ENCODE measurements around the gene SCN4B. TPM values are rescaled to one million over a fixed set of nuclear protein-coding genes. Genes with fewer than 3 reads are reported as not detected.

The SCN4B gene
- total and polyA plus RNA-seq, 2 donors (not counting 3 experiments of a cell fraction or from before 2014, with no cell fraction given), result 0.06 to 0.13 TPM

- Histone ChIP-seq H4K20me1 (replicated peaks; ENCODE audit: control insufficient read depth, extremely low read depth, insufficient read depth, low read length) (no peaks in the 10 kb centered on the region), H2AFZ (ENCODE audit: low read depth, low read length) (no peak overlapping the region), H3K27ac (ENCODE audit: insufficient read depth, low read depth, low read length) (no peak overlapping the region), H3K36me3 (ENCODE audit: control insufficient read depth in 2 of 2, extremely low read depth in 1 of 2, insufficient read depth in 2 of 2, low read length in 2 of 2) (no peaks in the 10 kb centered on the region), H3K79me2 (ENCODE audit: control insufficient read depth, insufficient read depth, low read length) (no peaks in the 10 kb centered on the region), H3K9ac (replicated peaks; ENCODE audit: extremely low read depth, insufficient read depth, low read length) (no peak overlapping the region), H3K27me3 (ENCODE audit: control insufficient read depth in 2 of 2, insufficient read depth in 2 of 2, low read length in 2 of 2) (peaks cover 50 to 57% of the 10 kb centered on the region in 2 experiments), H3K4me3 (replicated peaks in 1 of 3; ENCODE audit: insufficient read depth in 1 of 3, low read depth in 1 of 3, low read length in 3 of 3) (no peak overlapping the region), H3K9me1 (replicated peaks; ENCODE audit: control insufficient read depth, extremely low read depth, insufficient read depth, low read length) (no peaks in the 10 kb centered on the region), H3K4me1 (ENCODE audit: control insufficient read depth, extremely low read depth, insufficient read depth, low read length) (no peaks in the 10 kb centered on the region), H3K9me3 (replicated peaks; ENCODE audit: control insufficient read depth, insufficient read depth, low read length) (no peaks in the 10 kb centered on the region), H3K4me2 (ENCODE audit: insufficient read depth, low read length) (no peak overlapping the region)
- POLR2A ChIA-PET, result no interaction called here
- intact Hi-C loops (cut with micrococcal nuclease) (no loop called here), dilution Hi-C loops (cut with MboI; ENCODE audit: extremely low pct_ligation_motif_present, low sequenced_read_pairs) (no loop called here)
- BruUV-seq (replicated peaks), result no TSS peak
- CTCF ChIA-PET, result interaction anchor here (1.4 to 7.6 kb wide), 4 partner anchors 9 to 339 kb away, joined by 3 to 112 read pairs (median 4); no protein-coding TSS in a partner anchor
- DNase-seq (ENCODE audit: low read depth, low spot score), result no peak
- TF ChIP-seq EZH2 (IDR thresholded peaks at IDR 0.05; ENCODE audit: borderline replicate concordance, low read depth, low read length, severe bottlenecking), result no peak
- TF ChIP-seq MYC (IDR thresholded peaks at IDR 0.05; ENCODE audit: low read depth, low read length), result no peak
- no peak for FAIRE-seq
Observed at GRCh38 chr11:118146554-118146953, 6.1 kb downstream of the SCN4B start.

- dilution Hi-C loops (cut with MboI; ENCODE audit: extremely low pct_ligation_motif_present, low sequenced_read_pairs) (no loop called here), intact Hi-C loops (cut with micrococcal nuclease) (loop anchor here (1.0 kb wide), 5 partner anchors 26 to 343 kb away; no protein-coding TSS in a partner anchor)
- H3K27me3 ChIP-seq (ENCODE audit: control insufficient read depth in 2 of 2, insufficient read depth in 2 of 2, low read length in 2 of 2), result peaks cover 40 to 47% of the 10 kb centered on the region in 2 experiments
- POLR2A ChIA-PET, result no interaction called here
- no peaks in the 10 kb centered on the region for H4K20me1 ChIP-seq (replicated peaks; ENCODE audit: control insufficient read depth, extremely low read depth, insufficient read depth, low read length)
- CTCF ChIA-PET, result interaction anchor here (1.2 to 7.6 kb wide), 5 partner anchors 10 to 338 kb away, joined by 3 to 112 read pairs (median 3); no protein-coding TSS in a partner anchor
- H3K4me1 ChIP-seq (ENCODE audit: control insufficient read depth, extremely low read depth, insufficient read depth, low read length), result no peaks in the 10 kb centered on the region
- peak overlapping the region; percentile 19 to 44 (median 43) for H3K4me3 ChIP-seq (replicated peaks in 1 of 3; ENCODE audit: insufficient read depth in 1 of 3, low read depth in 1 of 3, low read length in 3 of 3)
- TF ChIP-seq EZH2 (IDR thresholded peaks at IDR 0.05; ENCODE audit: borderline replicate concordance, low read depth, low read length, severe bottlenecking) (peak; percentile 6), CTCF (IDR thresholded peaks at IDR 0.05; ENCODE audit: extremely low read depth in 1 of 2, insufficient read depth in 1 of 2, low read depth in 1 of 2, low read length in 2 of 2) (peak; percentile 86 to 90), POLR2AphosphoS5 (IDR thresholded peaks at IDR 0.05; ENCODE audit: insufficient read depth, low read depth, low read length) (no peak)
- peak overlapping the region; percentile 63 for H3K4me2 ChIP-seq (ENCODE audit: insufficient read depth, low read length)
- H3K36me3 ChIP-seq (ENCODE audit: control insufficient read depth in 2 of 2, extremely low read depth in 1 of 2, insufficient read depth in 2 of 2, low read length in 2 of 2), result no peaks in the 10 kb centered on the region
- FAIRE-seq (peak; percentile 89), DNase-seq (ENCODE audit: low read depth, low spot score) (peak; percentile 59)
- peak overlapping the region; percentile 85 for H2AFZ ChIP-seq (ENCODE audit: low read depth, low read length)
- no peak overlapping the region for H3K9ac ChIP-seq (replicated peaks; ENCODE audit: extremely low read depth, insufficient read depth, low read length)
- H3K9me3 ChIP-seq (replicated peaks; ENCODE audit: control insufficient read depth, insufficient read depth, low read length), result no peaks in the 10 kb centered on the region
- BruUV-seq (replicated peaks), result no TSS peak
- H3K27ac ChIP-seq (ENCODE audit: insufficient read depth, low read depth, low read length), result no peak overlapping the region
- H3K9me1 ChIP-seq (replicated peaks; ENCODE audit: control insufficient read depth, extremely low read depth, insufficient read depth, low read length), result no peaks in the 10 kb centered on the region
- H3K79me2 ChIP-seq (ENCODE audit: control insufficient read depth, insufficient read depth, low read length), result no peaks in the 10 kb centered on the region
Observed at GRCh38 chr11:118145285-118146227, 7.1 kb downstream of the SCN4B start.
